ENCODE data around the gene OR6C76.
"Not testable (repeated sequence)": the region's sequence is repeated elsewhere in the genome, so short reads cannot be mapped to it uniquely, and the experiment has no call there.

OR6C76 gene

GRCh38 chr12:55446326-55446725, 20.3 kb downstream of the OR6C76 start:
- TF ChIP-seq CTCF (IDR thresholded peaks at IDR 0.05; ENCODE audit: low read depth, low read length, missing control alignments): no peak
- H3K4me3 ChIP-seq (replicated peaks; ENCODE audit: low read depth, low read length): no peak overlapping the region
- no peak for DNase-seq (ENCODE audit: extremely low read depth, low read depth)

- TF ChIP-seq CTCF (IDR thresholded peaks at IDR 0.05; ENCODE audit: low read depth, low read length, missing control alignments): no peak
- no peak for DNase-seq (ENCODE audit: extremely low read depth, low read depth)
- no peak overlapping the region for H3K4me3 ChIP-seq (replicated peaks; ENCODE audit: low read depth, low read length)
Measured at GRCh38 chr12:55448825-55449224, 22.8 kb downstream of the OR6C76 start.

- H3K4me3 ChIP-seq (replicated peaks; ENCODE audit: low read depth, low read length); DNase-seq (ENCODE audit: extremely low read depth, low read depth): not testable (repeated sequence)
Measured at GRCh38 chr12:55464926-55465325, 38.9 kb downstream of the OR6C76 start.

- no peak for DNase-seq (ENCODE audit: extremely low read depth, low read depth)
- H3K4me3 ChIP-seq (replicated peaks; ENCODE audit: low read depth, low read length): no peak overlapping the region
- no peak for TF ChIP-seq CTCF (IDR thresholded peaks at IDR 0.05; ENCODE audit: low read depth, low read length, missing control alignments)
Measured at GRCh38 chr12:55467836-55468235, 41.8 kb downstream of the OR6C76 start.

- no peak for DNase-seq (ENCODE audit: extremely low read depth, low read depth)
- no peak overlapping the region for H3K4me3 ChIP-seq (replicated peaks; ENCODE audit: low read depth, low read length)
- TF ChIP-seq CTCF (IDR thresholded peaks at IDR 0.05; ENCODE audit: low read depth, low read length, missing control alignments): no peak
Measured at GRCh38 chr12:55469291-55469690, 43.2 kb downstream of the OR6C76 start.

GRCh38 chr12:55470088-55470829, 44.2 kb downstream of the OR6C76 start, which contains the start of gene OR6C70:
Gene OR6C70 (minus strand): TSS chr12:55470138. CDS start chr12:55470138, 0 bp downstream.
- no peak within 1 kb of the TSS for H3K4me3 ChIP-seq (replicated peaks; ENCODE audit: low read depth, low read length)
- no peak for TF ChIP-seq CTCF (IDR thresholded peaks at IDR 0.05; ENCODE audit: low read depth, low read length, missing control alignments)
- DNase-seq (ENCODE audit: extremely low read depth, low read depth): no peak

- no peak overlapping the region for H3K4me3 ChIP-seq (replicated peaks; ENCODE audit: low read depth, low read length)
- no peak for DNase-seq (ENCODE audit: extremely low read depth, low read depth)
- TF ChIP-seq CTCF (IDR thresholded peaks at IDR 0.05; ENCODE audit: low read depth, low read length, missing control alignments): no peak
Measured at GRCh38 chr12:55472264-55472663, 46.2 kb downstream of the OR6C76 start.
